GM12878 (cell line): ENCODE results near the gene BLOC1S5. TPM values are rescaled to one million over a fixed set of nuclear protein-coding genes. Genes with fewer than 3 reads are reported as not detected.

Source experiments
- ATAC-seq: fragments of 200-7000 bp; cut with Tn5 transposase; 3 replicates; pipeline ENCODE4 v1.9.1; 2020; ENCODE audit warnings: mild to moderate bottlenecking, moderate library complexity
- BruUV-seq: library from RNA; stranded (reverse); fragments of 400-500 nt; replicated peaks from 2 replicates; lab custom pipeline; 2021; lab: Mats Ljungman, UMichigan
- CTCF ChIA-PET: fragments of 300-600 bp; sonication (Branson Sonifier 250); formaldehyde crosslinking; extraction: SDS; loops from one replicate; lab custom pipeline; 2021; ENCODE audit warnings: inconsistent platforms; lab: Yijun Ruan, JAX
- POLR2A ChIA-PET: fragments of 350-600 bp; formaldehyde crosslinking; extraction: SDS; loops from one replicate; lab custom pipeline; 2021; ENCODE audit warnings: inconsistent platforms; lab: Charles Lee
- RAD21 ChIA-PET: fragments of 300-600 bp; sonication (Branson Sonifier 250); formaldehyde crosslinking; loops from one replicate; lab custom pipeline; 2023; ENCODE audit warnings: antibody characterized with exemption; ENCODE audit not compliant: unreplicated experiment; lab: Charles Lee
- SMC1A ChIA-PET: fragments of 300-600 bp; sonication (Branson Sonifier 250); formaldehyde crosslinking; loops from one replicate; lab custom pipeline; 2023; ENCODE audit not compliant: unreplicated experiment, uncharacterized antibody; lab: Charles Lee
- DNase-seq: peaks from one replicate; pipeline ENCODE4 v3.0.0-alpha.2; 2011; ENCODE audit warnings: low read depth, low spot score
- FAIRE-seq: peaks from 3 replicates; lab custom pipeline; 2011; peaks lifted over from hg19 to GRCh38; lab: Jason Lieb, UNC
- H2AFZ ChIP-seq: 2 replicates; pipeline ENCODE4 v1.6.0; 2011; ENCODE audit warnings: low read depth, low read length, control low read depth; ENCODE audit not compliant: control insufficient read depth
- H3K27ac ChIP-seq: 2 replicates; pipeline ENCODE4 v1.5.1; 2011; ENCODE audit warnings: control low read depth; ENCODE audit not compliant: control insufficient read depth, insufficient read depth
- H3K27me3 ChIP-seq, 2 experiments: replicated peaks in 1 of 2; 2 replicates each; pipeline versions ENCODE4 v1.6.0 to v1.6.1; 2011; ENCODE audit warnings: low read length in 1 of 2; ENCODE audit not compliant: control insufficient read depth in 2 of 2, insufficient read depth in 2 of 2
- H3K36me3 ChIP-seq, 2 experiments: 2 replicates each; pipeline ENCODE4 v1.5.1; 2011; ENCODE audit warnings: low read length in 1 of 2; ENCODE audit not compliant: control insufficient read depth in 2 of 2, insufficient read depth in 2 of 2
- H3K4me1 ChIP-seq: 2 replicates; pipeline ENCODE4 v1.6.1; 2011; ENCODE audit warnings: mild to moderate bottlenecking, low read length, moderate library complexity, mixed read lengths; ENCODE audit not compliant: control insufficient read depth, insufficient read depth
- H3K4me2 ChIP-seq: 2 replicates; pipeline ENCODE4 v1.6.0; 2011; ENCODE audit warnings: control low read depth; ENCODE audit not compliant: control insufficient read depth, insufficient read depth
- H3K4me3 ChIP-seq: fragments of 200-600 bp; sonication (generic); 2 replicates; pipeline ENCODE4 v1.5.1; 2016
- H3K79me2 ChIP-seq: 2 replicates; pipeline ENCODE4 v1.6.0; 2011; ENCODE audit warnings: low read length; ENCODE audit not compliant: control insufficient read depth, insufficient read depth
- H3K9ac ChIP-seq: 2 replicates; pipeline ENCODE4 v1.8.0; 2011; ENCODE audit warnings: low read length, control low read depth, mixed read lengths; ENCODE audit not compliant: control insufficient read depth, insufficient read depth
- H3K9me3 ChIP-seq: replicated peaks from 3 replicates; pipeline ENCODE4 v1.5.1; 2011; ENCODE audit warnings: mild to moderate bottlenecking, low read length; ENCODE audit not compliant: control insufficient read depth, insufficient read depth
- H4K20me1 ChIP-seq: 2 replicates; pipeline ENCODE4 v1.6.0; 2011; ENCODE audit not compliant: control insufficient read depth, insufficient read depth
- MEF2A ChIP-seq: IDR thresholded peaks from 2 replicates; pipeline ENCODE4 v1.6.1; 2011; ENCODE audit warnings: low read depth, mild to moderate bottlenecking, low read length, moderate library complexity; ENCODE audit not compliant: insufficient read depth
- MEF2B ChIP-seq: fragments of 450-650 bp; IDR thresholded peaks from 2 replicates; pipeline ENCODE4 v1.6.1; 2018; ENCODE audit warnings: mild to moderate bottlenecking, moderate library complexity; ENCODE audit not compliant: partially characterized antibody, poor library complexity, severe bottlenecking
- RAD21 ChIP-seq: IDR thresholded peaks from 2 replicates; pipeline ENCODE4 v1.6.1; 2011; ENCODE audit warnings: mild to moderate bottlenecking, low read depth, low read length, moderate library complexity; ENCODE audit not compliant: insufficient read depth
- SMC3 ChIP-seq: IDR thresholded peaks from 2 replicates; pipeline ENCODE4 v1.6.1; 2011; ENCODE audit warnings: low read length, improper control_type of control experiment, borderline replicate concordance
- STAT1 ChIP-seq: fragments of 450-650 bp; conservative IDR thresholded peaks from 2 replicates; pipeline ENCODE4 v1.6.1; 2014; ENCODE audit warnings: antibody characterized with exemption, mild to moderate bottlenecking
- in situ Hi-C: fragments of 300-500 bp; cut with MboI; formaldehyde crosslinking; loops from 9 replicates; pipeline ENCODE4 v1.14.3; 2018; ENCODE audit warnings: mixed read lengths
- intact Hi-C: fragments of 100-400 bp; cut with micrococcal nuclease; formaldehyde crosslinking; loops from one replicate; pipeline ENCODE4 v1.14.2; 2022; ENCODE audit not compliant: unreplicated experiment
- polyA plus RNA-seq, 11 experiments: library from polyadenylated mRNA; depleted of rRNA in 4 of 11; unstranded in 6 of 11; stranded (reverse) in 5 of 11; fragments of >200 nt; fragmentation: Nextera tagmentation in 4 of 11; fragmentation: Illumina TruSeq in 1 of 11; extraction: Ambion mirVana in 4 of 11; extraction: Trizol in 1 of 11; gene quantifications; 1 replicate in 1 of 11; 2 replicates in 10 of 11; pipeline versions ENCODE4 v1.2.1 to v1.2.3, GENCODE V29; 2011 to 2016; ENCODE audit warnings: inconsistent platforms in 2 of 11, missing spikeins in 2 of 11, low read depth in 1 of 11
- total RNA-seq, 4 experiments: library from RNA; depleted of rRNA in 3 of 4; stranded (reverse); fragments of >200 nt in 3 of 4; fragmentation: Illumina TruSeq in 1 of 4; extraction: Trizol in 1 of 4; gene quantifications; 2 replicates each; pipeline versions ENCODE4 v1.2.1 to v1.2.3, GENCODE V29; 2013 to 2021
- TF ChIP-seq, protein P1 (sequence below), 3 experiments: IDR thresholded peaks in 2 of 3; conservative IDR thresholded peaks in 1 of 3; 2 replicates each; pipeline ENCODE4 v1.5.1; 2011; ENCODE audit warnings: low read depth in 3 of 3, low read length in 3 of 3, mild to moderate bottlenecking in 3 of 3, control low read depth in 2 of 3, moderate library complexity in 2 of 3, inconsistent platforms in 1 of 3, mixed read lengths in 1 of 3; ENCODE audit not compliant: control insufficient read depth in 2 of 3, insufficient read depth in 1 of 3; ENCODE audit errors: extremely low read depth in 1 of 3

Gene BLOC1S5
- total and polyA plus RNA-seq, 10 of the 15 experiments (the other 5 are each of a cell fraction or from before 2014, with no cell fraction given): 4.3 to 22.2 (median 16.1) TPM

DNA sequence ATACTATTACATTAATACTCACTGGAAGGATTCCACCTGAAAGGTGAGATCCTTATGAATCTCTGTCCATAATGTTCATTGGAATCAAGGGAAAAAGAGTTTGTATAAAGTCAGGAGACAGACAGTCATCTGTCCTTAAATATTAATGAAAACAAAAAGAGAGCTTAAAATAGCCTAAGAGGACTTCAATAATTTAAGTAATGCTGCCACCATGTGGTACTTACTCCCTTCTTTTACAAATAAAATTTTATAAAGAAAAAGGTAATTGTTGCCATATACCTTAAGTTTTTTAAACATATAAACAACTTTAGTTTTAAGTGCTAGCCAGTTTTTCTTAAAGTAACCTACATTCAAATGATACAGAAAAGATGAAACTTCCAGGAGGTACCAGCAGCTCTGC is 5.1 kb downstream of the BLOC1S5 start:
- no TSS peak for BruUV-seq
- H3K36me3 ChIP-seq: peaks cover 0 to 7% of the 10 kb centered on the region in 2 experiments; a peak in 1 of 4 replicates
- no peak overlapping the region for H3K9ac ChIP-seq
- TF ChIP-seq SMC3 (peak; percentile 52; the same call in 1 of the 2 replicates), STAT1 (no peak), MEF2B (peak; percentile 68), RAD21 (peak; percentile 50), MEF2A (peak; percentile 86)
- TF ChIP-seq, protein P1, sequence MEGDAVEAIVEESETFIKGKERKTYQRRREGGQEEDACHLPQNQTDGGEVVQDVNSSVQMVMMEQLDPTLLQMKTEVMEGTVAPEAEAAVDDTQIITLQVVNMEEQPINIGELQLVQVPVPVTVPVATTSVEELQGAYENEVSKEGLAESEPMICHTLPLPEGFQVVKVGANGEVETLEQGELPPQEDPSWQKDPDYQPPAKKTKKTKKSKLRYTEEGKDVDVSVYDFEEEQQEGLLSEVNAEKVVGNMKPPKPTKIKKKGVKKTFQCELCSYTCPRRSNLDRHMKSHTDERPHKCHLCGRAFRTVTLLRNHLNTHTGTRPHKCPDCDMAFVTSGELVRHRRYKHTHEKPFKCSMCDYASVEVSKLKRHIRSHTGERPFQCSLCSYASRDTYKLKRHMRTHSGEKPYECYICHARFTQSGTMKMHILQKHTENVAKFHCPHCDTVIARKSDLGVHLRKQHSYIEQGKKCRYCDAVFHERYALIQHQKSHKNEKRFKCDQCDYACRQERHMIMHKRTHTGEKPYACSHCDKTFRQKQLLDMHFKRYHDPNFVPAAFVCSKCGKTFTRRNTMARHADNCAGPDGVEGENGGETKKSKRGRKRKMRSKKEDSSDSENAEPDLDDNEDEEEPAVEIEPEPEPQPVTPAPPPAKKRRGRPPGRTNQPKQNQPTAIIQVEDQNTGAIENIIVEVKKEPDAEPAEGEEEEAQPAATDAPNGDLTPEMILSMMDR (IDR thresholded peaks at IDR 0.05 in 2 of 3, conservative IDR thresholded peaks at IDR 0.05 in 1 of 3; ENCODE audit: control insufficient read depth in 2 of 3, extremely low read depth in 1 of 3, insufficient read depth in 1 of 3, low read depth in 3 of 3, low read length in 3 of 3): peak in 2 of 3 experiments; percentile 15 to 47; a peak in 1 of 6 replicates
- ChIA-PET SMC1A (interaction anchor here (0.6 to 2.8 kb wide), 11 partner anchors 17 to 441 kb away, joined by 3 to 25 read pairs (median 4); partner anchors contain the start of gene BMP6), RAD21 (interaction anchor here (0.6 to 2.3 kb wide), 10 partner anchors 11 to 782 kb away, joined by 3 to 20 read pairs (median 4); no protein-coding TSS in a partner anchor), POLR2A (no interaction called here), CTCF (interaction anchor here (0.9 to 4.8 kb wide), 30 partner anchors 9 to 781 kb away, joined by 3 to 81 read pairs (median 4); partner anchors contain the start of genes BMP6 and EEF1E1)
- intact Hi-C loops: loop anchor here (1.0 to 5.0 kb wide), 2 partner anchors 336 to 442 kb away; no protein-coding TSS in a partner anchor
- H3K27me3 ChIP-seq: no peaks in the 10 kb centered on the region
- H3K4me2 ChIP-seq: no peak overlapping the region
- no peaks in the 10 kb centered on the region for H4K20me1 ChIP-seq
- FAIRE-seq (no peak), ATAC-seq (no peak), DNase-seq (no peak)
- H3K4me1 ChIP-seq: no peaks in the 10 kb centered on the region
- H3K27ac ChIP-seq: no peak overlapping the region
- no peak overlapping the region for H2AFZ ChIP-seq
- H3K9me3 ChIP-seq: no peaks in the 10 kb centered on the region
- in situ Hi-C loops: loop anchor here (5.0 kb wide), 1 partner anchor 337 kb away; no protein-coding TSS in a partner anchor
- H3K4me3 ChIP-seq: no peak overlapping the region
- H3K79me2 ChIP-seq: peaks cover 9% of the 10 kb centered on the region
